Measurements from ENCODE around the gene MARVELD3. TPM values are rescaled to one million over a fixed set of nuclear protein-coding genes. Genes with fewer than 3 reads are reported as not detected.

The MARVELD3 gene
- total and polyA plus RNA-seq, 2 donors (not counting 1 experiment from before 2014, with no cell fraction given) = not detected

DNA sequence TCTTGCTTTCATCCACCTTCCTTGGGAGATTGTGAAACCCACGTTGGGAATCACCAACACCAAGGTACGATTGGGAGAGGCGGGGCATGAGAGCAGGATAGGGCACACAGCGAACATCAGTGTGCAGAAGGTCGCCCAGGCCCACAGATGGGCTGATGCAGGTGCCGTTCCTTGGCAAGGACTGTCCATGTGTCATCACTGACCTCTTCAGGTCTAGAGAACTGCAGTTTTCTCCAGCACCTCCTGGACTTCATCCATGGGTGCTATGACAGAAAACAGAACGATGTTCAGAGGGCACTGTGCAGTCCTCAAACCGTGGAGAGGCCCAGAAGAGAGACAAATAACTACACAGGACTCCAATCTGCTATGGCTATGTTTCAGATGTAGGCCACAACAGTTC lies 25.2 kb upstream of the MARVELD3 start:
- Histone ChIP-seq H3K4me3 (ENCODE audit: control extremely low read depth in 1 of 5, extremely low read depth in 1 of 5, insufficient read depth in 1 of 5, low read depth in 2 of 5, low read length in 4 of 5) (no peak overlapping the region), H2AFZ (ENCODE audit: insufficient read depth, low read depth, low read length, poor library complexity, severe bottlenecking) (no peak overlapping the region), H3K4me1 (ENCODE audit: control insufficient read depth in 2 of 2, insufficient read depth in 2 of 2, low read length in 2 of 2) (no peaks in the 10 kb centered on the region), H3K4me2 (replicated peaks; ENCODE audit: low read depth, low read length, poor library complexity, severe bottlenecking) (no peak overlapping the region), H3K36me3 (replicated peaks in 1 of 2; ENCODE audit: control extremely low read depth in 1 of 2, control insufficient read depth in 1 of 2, extremely low read depth in 1 of 2, insufficient read depth in 2 of 2, low read length in 1 of 2) (no peaks in the 10 kb centered on the region), H3K27ac (ENCODE audit: low read length in 2 of 2) (no peak overlapping the region), H3K9ac (ENCODE audit: low read length) (no peak overlapping the region), H4K20me1 (ENCODE audit: control insufficient read depth, insufficient read depth, low read length, poor library complexity, severe bottlenecking) (no peaks in the 10 kb centered on the region), H3K79me2 (ENCODE audit: control insufficient read depth, insufficient read depth, low read length) (no peaks in the 10 kb centered on the region), H3K27me3 (replicated peaks in 1 of 4; ENCODE audit: control extremely low read depth in 1 of 4, control insufficient read depth in 3 of 4, insufficient read depth in 4 of 4, low read length in 3 of 4) (no peaks in the 10 kb centered on the region), H3K9me3 (ENCODE audit: control extremely low read depth in 1 of 3, control insufficient read depth in 2 of 3, insufficient read depth in 1 of 3, low read length in 2 of 3) (no peaks in the 10 kb centered on the region)
- TF ChIP-seq EZH2 (IDR thresholded peaks at IDR 0.05; ENCODE audit: borderline replicate concordance, insufficient read depth, low read depth, low read length, poor library complexity, severe bottlenecking) = no peak
- TF ChIP-seq, protein P1, sequence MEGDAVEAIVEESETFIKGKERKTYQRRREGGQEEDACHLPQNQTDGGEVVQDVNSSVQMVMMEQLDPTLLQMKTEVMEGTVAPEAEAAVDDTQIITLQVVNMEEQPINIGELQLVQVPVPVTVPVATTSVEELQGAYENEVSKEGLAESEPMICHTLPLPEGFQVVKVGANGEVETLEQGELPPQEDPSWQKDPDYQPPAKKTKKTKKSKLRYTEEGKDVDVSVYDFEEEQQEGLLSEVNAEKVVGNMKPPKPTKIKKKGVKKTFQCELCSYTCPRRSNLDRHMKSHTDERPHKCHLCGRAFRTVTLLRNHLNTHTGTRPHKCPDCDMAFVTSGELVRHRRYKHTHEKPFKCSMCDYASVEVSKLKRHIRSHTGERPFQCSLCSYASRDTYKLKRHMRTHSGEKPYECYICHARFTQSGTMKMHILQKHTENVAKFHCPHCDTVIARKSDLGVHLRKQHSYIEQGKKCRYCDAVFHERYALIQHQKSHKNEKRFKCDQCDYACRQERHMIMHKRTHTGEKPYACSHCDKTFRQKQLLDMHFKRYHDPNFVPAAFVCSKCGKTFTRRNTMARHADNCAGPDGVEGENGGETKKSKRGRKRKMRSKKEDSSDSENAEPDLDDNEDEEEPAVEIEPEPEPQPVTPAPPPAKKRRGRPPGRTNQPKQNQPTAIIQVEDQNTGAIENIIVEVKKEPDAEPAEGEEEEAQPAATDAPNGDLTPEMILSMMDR (IDR thresholded peaks at IDR 0.05) = no peak
- intact Hi-C loops (cut with micrococcal nuclease) = no loop called here
- Mint-ChIP-seq H3K27ac (no peak overlapping the region), H3K9me3 (ENCODE audit: insufficient read depth) (no peaks in the 10 kb centered on the region), H3K27me3 (no peaks in the 10 kb centered on the region), H3K4me3 (no peak overlapping the region), H3K4me1 (no peaks in the 10 kb centered on the region)
- 84% methylated on average over 8 of the region's 8 CpGs for WGBS (ENCODE audit: insufficient coverage)
- ChIA-PET CTCF (no interaction called here), POLR2A (no interaction called here)
- ATAC-seq (ENCODE audit: low read depth) = no peak
- no peak for DNase-seq

DNA sequence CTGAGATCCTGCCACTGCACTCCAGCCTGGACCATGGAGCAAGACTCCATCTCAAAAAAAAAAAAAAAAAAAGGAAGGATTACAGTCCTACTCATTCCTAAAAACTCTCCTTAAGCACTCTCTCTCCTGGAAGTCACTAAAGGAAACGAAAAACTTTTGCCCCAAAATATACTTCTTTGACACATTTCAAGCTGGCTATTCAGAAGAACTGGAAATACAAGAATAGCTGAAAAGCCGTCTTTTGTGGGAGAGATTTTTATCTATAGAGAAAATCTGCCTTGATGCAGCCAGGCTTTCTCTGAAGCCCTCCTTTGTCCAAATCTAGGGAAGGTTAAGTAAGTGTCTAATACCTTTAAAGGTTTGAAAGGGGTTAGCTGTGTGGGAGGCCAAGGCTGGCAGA lies 16.9 kb upstream of the MARVELD3 start:
- Histone ChIP-seq H3K27me3 (replicated peaks in 1 of 4; ENCODE audit: control extremely low read depth in 1 of 4, control insufficient read depth in 3 of 4, insufficient read depth in 4 of 4, low read length in 3 of 4) (no peaks in the 10 kb centered on the region), H3K27ac (ENCODE audit: low read length in 2 of 2) (no peak overlapping the region), H4K20me1 (ENCODE audit: control insufficient read depth, insufficient read depth, low read length, poor library complexity, severe bottlenecking) (no peaks in the 10 kb centered on the region), H3K9me3 (ENCODE audit: control extremely low read depth in 1 of 3, control insufficient read depth in 2 of 3, insufficient read depth in 1 of 3, low read length in 2 of 3) (no peaks in the 10 kb centered on the region), H2AFZ (ENCODE audit: insufficient read depth, low read depth, low read length, poor library complexity, severe bottlenecking) (no peak overlapping the region), H3K9ac (ENCODE audit: low read length) (no peak overlapping the region), H3K4me2 (replicated peaks; ENCODE audit: low read depth, low read length, poor library complexity, severe bottlenecking) (no peak overlapping the region), H3K36me3 (replicated peaks in 1 of 2; ENCODE audit: control extremely low read depth in 1 of 2, control insufficient read depth in 1 of 2, extremely low read depth in 1 of 2, insufficient read depth in 2 of 2, low read length in 1 of 2) (no peaks in the 10 kb centered on the region), H3K4me1 (ENCODE audit: control insufficient read depth in 2 of 2, insufficient read depth in 2 of 2, low read length in 2 of 2) (peaks cover 3 to 13% of the 10 kb centered on the region in 2 donors), H3K79me2 (ENCODE audit: control insufficient read depth, insufficient read depth, low read length) (no peaks in the 10 kb centered on the region), H3K4me3 (ENCODE audit: control extremely low read depth in 1 of 5, extremely low read depth in 1 of 5, insufficient read depth in 1 of 5, low read depth in 2 of 5, low read length in 4 of 5) (no peak overlapping the region)
- ChIA-PET POLR2A (interaction anchor here (0.9 kb wide), 1 partner anchor 11 kb away, joined by 5 read pairs; no protein-coding TSS in a partner anchor), CTCF (interaction anchor here (0.6 to 5.7 kb wide), 12 partner anchors 30 to 809 kb away, joined by 3 to 243 read pairs (median 4); partner anchors contain the start of genes TAT and ZNF23)
- Mint-ChIP-seq H3K4me3 (no peak overlapping the region), H3K27ac (no peak overlapping the region), H3K9me3 (ENCODE audit: insufficient read depth) (no peaks in the 10 kb centered on the region), H3K4me1 (peaks cover 21% of the 10 kb centered on the region), H3K27me3 (no peaks in the 10 kb centered on the region)
- ATAC-seq (ENCODE audit: low read depth) (no peak), DNase-seq (no peak)
- intact Hi-C loops (cut with micrococcal nuclease) = no loop called here
- TF ChIP-seq, protein P1 (IDR thresholded peaks at IDR 0.05) = no peak
- no CpG with 5 or more reads among the region's 2 CpGs for WGBS (ENCODE audit: insufficient coverage)

Data from B cell (primary cell).